Osteoblast (primary cell): ENCODE data around the gene PLXNA3. TPM values are rescaled to one million over a fixed set of nuclear protein-coding genes. Genes with fewer than 3 reads are reported as not detected.

Experiments used
- DNase-seq: peaks from one replicate; pipeline ENCODE4 v3.0.0; 2011; ENCODE audit warnings: low spot score, mixed read lengths; ENCODE audit not compliant: insufficient read length; ENCODE audit errors: missing footprints
- H2AFZ ChIP-seq: 2 replicates; pipeline ENCODE4 v1.6.0; 2011; ENCODE audit warnings: mild to moderate bottlenecking, low read length
- H3K27ac ChIP-seq: 2 replicates; pipeline ENCODE4 v1.5.1; 2011; ENCODE audit warnings: mild to moderate bottlenecking, low read depth, low read length, moderate library complexity
- H3K27me3 ChIP-seq: 2 replicates; pipeline ENCODE4 v1.6.0; 2012; ENCODE audit warnings: mild to moderate bottlenecking, control low read depth, inconsistent platforms, low read length, moderate library complexity; ENCODE audit not compliant: insufficient read depth
- H3K36me3 ChIP-seq: 2 replicates; pipeline ENCODE4 v1.5.1; 2011; ENCODE audit warnings: mild to moderate bottlenecking, low read length, control low read depth, moderate library complexity; ENCODE audit not compliant: insufficient read depth
- H3K4me1 ChIP-seq: 2 replicates; pipeline ENCODE4 v1.5.1; 2011; ENCODE audit warnings: mild to moderate bottlenecking, low read length, control low read depth, moderate library complexity; ENCODE audit not compliant: insufficient read depth
- H3K4me2 ChIP-seq: 2 replicates; pipeline ENCODE4 v1.6.0; 2011; ENCODE audit warnings: mild to moderate bottlenecking, low read length; ENCODE audit not compliant: insufficient read depth
- H3K4me3 ChIP-seq: fragments of 200-600 bp; sonication (generic); 3 replicates; pipeline ENCODE4 v1.5.1; 2012; ENCODE audit warnings: mild to moderate bottlenecking, low read length, inconsistent platforms; ENCODE audit not compliant: insufficient read depth
- H3K79me2 ChIP-seq: 2 replicates; pipeline ENCODE4 v1.6.0; 2012; ENCODE audit warnings: mild to moderate bottlenecking, low read length, control low read depth, inconsistent platforms; ENCODE audit not compliant: insufficient read depth
- H3K9me3 ChIP-seq: 2 replicates; pipeline ENCODE4 v1.5.1; 2011; ENCODE audit warnings: low read depth, low read length, control low read depth
- H4K20me1 ChIP-seq: 2 replicates; pipeline ENCODE4 v1.6.0; 2012; ENCODE audit warnings: mild to moderate bottlenecking, low read length, control low read depth; ENCODE audit not compliant: insufficient read depth
- CTCF ChIP-seq: IDR thresholded peaks from 2 replicates; pipeline ENCODE4 v1.5.1; 2011; ENCODE audit warnings: mild to moderate bottlenecking, low read depth, low read length, moderate library complexity; ENCODE audit errors: extremely low read depth
- total RNA-seq: library from RNA; depleted of rRNA; stranded (reverse); fragments of >200 nt; gene quantifications from 2 replicates; pipeline ENCODE4 v1.2.3, GENCODE V29; 2012

The PLXNA3 gene
- total RNA-seq, 1 donor = 18.8 TPM

GRCh38 chrX:154487518-154488290 lies 29.6 kb downstream of the PLXNA3 start:
- TF ChIP-seq CTCF = no peak
- Histone ChIP-seq H4K20me1 (peaks cover 7% of the 10 kb centered on the region), H3K9me3 (no peaks in the 10 kb centered on the region), H3K36me3 (peaks cover 20% of the 10 kb centered on the region), H2AFZ (no peak overlapping the region), H3K27me3 (no peaks in the 10 kb centered on the region), H3K4me1 (peaks cover 10% of the 10 kb centered on the region), H3K27ac (no peak overlapping the region), H3K79me2 (peaks cover 22% of the 10 kb centered on the region), H3K4me3 (no peak overlapping the region), H3K4me2 (no peak overlapping the region)
- DNase-seq = peak; percentile 81

- Histone ChIP-seq H3K9me3 (no peaks in the 10 kb centered on the region), H3K4me1 (peaks cover 10% of the 10 kb centered on the region), H3K4me2 (no peak overlapping the region), H3K79me2 (peaks cover 22% of the 10 kb centered on the region), H3K36me3 (peaks cover 20% of the 10 kb centered on the region), H3K27me3 (no peaks in the 10 kb centered on the region), H3K4me3 (no peak overlapping the region), H4K20me1 (peaks cover 7% of the 10 kb centered on the region), H2AFZ (no peak overlapping the region), H3K27ac (no peak overlapping the region)
- no peak for TF ChIP-seq CTCF
- DNase-seq = peak; percentile 79
Measured at GRCh38 chrX:154488336-154489075, 30.4 kb downstream of the PLXNA3 start.

- Histone ChIP-seq H3K27me3 (no peaks in the 10 kb centered on the region), H3K79me2 (peaks cover 22% of the 10 kb centered on the region), H2AFZ (no peak overlapping the region), H3K36me3 (peaks cover 19% of the 10 kb centered on the region), H3K27ac (no peak overlapping the region), H3K4me1 (peaks cover 10% of the 10 kb centered on the region), H3K4me2 (peak overlapping the region; percentile 84), H4K20me1 (peaks cover 7% of the 10 kb centered on the region), H3K4me3 (peak overlapping the region; percentile 73), H3K9me3 (no peaks in the 10 kb centered on the region)
- peak; percentile 58 for DNase-seq
- no peak for TF ChIP-seq CTCF
Measured at GRCh38 chrX:154489182-154489581, 31.1 kb downstream of the PLXNA3 start.

GRCh38 chrX:154490021-154490413 lies 31.9 kb downstream of the PLXNA3 start:
- Histone ChIP-seq H4K20me1 (peaks cover 7% of the 10 kb centered on the region), H2AFZ (peak overlapping the region; percentile 47), H3K4me2 (peak overlapping the region; percentile 84), H3K79me2 (peaks cover 19% of the 10 kb centered on the region), H3K9me3 (no peaks in the 10 kb centered on the region), H3K27ac (peak overlapping the region; percentile 61), H3K27me3 (no peaks in the 10 kb centered on the region), H3K4me3 (peak overlapping the region; percentile 73), H3K36me3 (peaks cover 13% of the 10 kb centered on the region), H3K4me1 (peaks cover 10% of the 10 kb centered on the region)
- no peak for TF ChIP-seq CTCF
- peak; percentile 94 for DNase-seq
